GM12878 (cell line): ENCODE data around the gene FAM118A. TPM values are rescaled to one million over a fixed set of nuclear protein-coding genes. Genes with fewer than 3 reads are reported as not detected.
"Not testable (repeated sequence)": the region's sequence is repeated elsewhere in the genome, so short reads cannot be mapped to it uniquely, and the experiment has no call there.

Experiments
- ATAC-seq: fragments of 200-7000 bp; cut with Tn5 transposase; 3 replicates; pipeline ENCODE4 v1.9.1; 2020; ENCODE audit warnings: mild to moderate bottlenecking, moderate library complexity
- BruUV-seq: library from RNA; stranded (reverse); fragments of 400-500 nt; replicated peaks from 2 replicates; lab custom pipeline; 2021; lab: Mats Ljungman, UMichigan
- CTCF ChIA-PET: fragments of 300-600 bp; sonication (Branson Sonifier 250); formaldehyde crosslinking; extraction: SDS; loops from one replicate; lab custom pipeline; 2021; ENCODE audit warnings: inconsistent platforms; lab: Yijun Ruan, JAX
- POLR2A ChIA-PET: fragments of 350-600 bp; formaldehyde crosslinking; extraction: SDS; loops from one replicate; lab custom pipeline; 2021; ENCODE audit warnings: inconsistent platforms; lab: Charles Lee
- RAD21 ChIA-PET: fragments of 300-600 bp; sonication (Branson Sonifier 250); formaldehyde crosslinking; loops from one replicate; lab custom pipeline; 2023; ENCODE audit warnings: antibody characterized with exemption; ENCODE audit not compliant: unreplicated experiment; lab: Charles Lee
- SMC1A ChIA-PET: fragments of 300-600 bp; sonication (Branson Sonifier 250); formaldehyde crosslinking; loops from one replicate; lab custom pipeline; 2023; ENCODE audit not compliant: unreplicated experiment, uncharacterized antibody; lab: Charles Lee
- DNase-seq: peaks from one replicate; pipeline ENCODE4 v3.0.0-alpha.2; 2011; ENCODE audit warnings: low read depth, low spot score
- FAIRE-seq: peaks from 3 replicates; lab custom pipeline; 2011; peaks lifted over from hg19 to GRCh38; lab: Jason Lieb, UNC
- H2AFZ ChIP-seq: 2 replicates; pipeline ENCODE4 v1.6.0; 2011; ENCODE audit warnings: low read depth, low read length, control low read depth; ENCODE audit not compliant: control insufficient read depth
- H3K27ac ChIP-seq: 2 replicates; pipeline ENCODE4 v1.5.1; 2011; ENCODE audit warnings: control low read depth; ENCODE audit not compliant: control insufficient read depth, insufficient read depth
- H3K27me3 ChIP-seq, 2 experiments: replicated peaks in 1 of 2; 2 replicates each; pipeline versions ENCODE4 v1.6.0 to v1.6.1; 2011; ENCODE audit warnings: low read length in 1 of 2; ENCODE audit not compliant: control insufficient read depth in 2 of 2, insufficient read depth in 2 of 2
- H3K36me3 ChIP-seq, 2 experiments: 2 replicates each; pipeline ENCODE4 v1.5.1; 2011; ENCODE audit warnings: low read length in 1 of 2; ENCODE audit not compliant: control insufficient read depth in 2 of 2, insufficient read depth in 2 of 2
- H3K4me1 ChIP-seq: 2 replicates; pipeline ENCODE4 v1.6.1; 2011; ENCODE audit warnings: mild to moderate bottlenecking, low read length, moderate library complexity, mixed read lengths; ENCODE audit not compliant: control insufficient read depth, insufficient read depth
- H3K4me2 ChIP-seq: 2 replicates; pipeline ENCODE4 v1.6.0; 2011; ENCODE audit warnings: control low read depth; ENCODE audit not compliant: control insufficient read depth, insufficient read depth
- H3K4me3 ChIP-seq: fragments of 200-600 bp; sonication (generic); 2 replicates; pipeline ENCODE4 v1.5.1; 2016
- H3K79me2 ChIP-seq: 2 replicates; pipeline ENCODE4 v1.6.0; 2011; ENCODE audit warnings: low read length; ENCODE audit not compliant: control insufficient read depth, insufficient read depth
- H3K9ac ChIP-seq: 2 replicates; pipeline ENCODE4 v1.8.0; 2011; ENCODE audit warnings: low read length, control low read depth, mixed read lengths; ENCODE audit not compliant: control insufficient read depth, insufficient read depth
- H3K9me3 ChIP-seq: replicated peaks from 3 replicates; pipeline ENCODE4 v1.5.1; 2011; ENCODE audit warnings: mild to moderate bottlenecking, low read length; ENCODE audit not compliant: control insufficient read depth, insufficient read depth
- H4K20me1 ChIP-seq: 2 replicates; pipeline ENCODE4 v1.6.0; 2011; ENCODE audit not compliant: control insufficient read depth, insufficient read depth
- BMI1 ChIP-seq: fragments of 450-650 bp; IDR thresholded peaks from 2 replicates; pipeline ENCODE4 v1.6.1; 2016; ENCODE audit warnings: mild to moderate bottlenecking, moderate library complexity, borderline replicate concordance
- CEBPB ChIP-seq, 2 experiments: fragments of 150-350 bp in 1 of 2; IDR thresholded peaks; 2 replicates each; pipeline ENCODE4 v1.6.1; 2012 to 2014; ENCODE audit warnings: low read depth in 2 of 2, low read length in 2 of 2, borderline replicate concordance in 1 of 2, inconsistent platforms in 1 of 2
- DPF2 ChIP-seq: fragments of 450-650 bp; IDR thresholded peaks from 2 replicates; pipeline ENCODE4 v1.6.1; 2017; ENCODE audit warnings: mild to moderate bottlenecking
- HDAC6 ChIP-seq: fragments of 200-600 bp; sonication (generic); IDR thresholded peaks from one replicate; pipeline ENCODE4 v1.8.0; 2017; ENCODE audit warnings: antibody characterized with exemption; ENCODE audit not compliant: unreplicated experiment
- IKZF1 ChIP-seq: fragments of 450-650 bp; conservative IDR thresholded peaks from 2 replicates; pipeline ENCODE4 v1.6.1; 2017; ENCODE audit warnings: antibody characterized with exemption, mild to moderate bottlenecking
- IKZF2 ChIP-seq, 2 experiments: fragments of 450-650 bp; IDR thresholded peaks; 2 replicates each; pipeline ENCODE4 v1.6.1; 2017; ENCODE audit warnings: mild to moderate bottlenecking in 2 of 2, moderate library complexity in 2 of 2
- MXI1 ChIP-seq: fragments of 150-350 bp; IDR thresholded peaks from 2 replicates; pipeline ENCODE4 v1.6.1; 2011; ENCODE audit warnings: low read depth, mild to moderate bottlenecking, inconsistent platforms, low read length, improper control_type of control experiment
- MYB ChIP-seq: fragments of 150-350 bp; IDR thresholded peaks from 2 replicates; pipeline ENCODE4 v1.6.1; 2014; ENCODE audit warnings: mild to moderate bottlenecking, low read depth, low read length, borderline replicate concordance
- NBN ChIP-seq: fragments of 450-650 bp; IDR thresholded peaks from 2 replicates; pipeline ENCODE4 v1.6.1; 2016
- POU2F2 ChIP-seq: IDR thresholded peaks from 3 replicates; pipeline ENCODE4 v1.6.1; 2011; ENCODE audit warnings: low read depth, mild to moderate bottlenecking, low read length, borderline replicate concordance
- RB1 ChIP-seq: fragments of 450-650 bp; formaldehyde crosslinking; IDR thresholded peaks from 2 replicates; pipeline ENCODE4 v1.6.1; 2017; ENCODE audit warnings: mild to moderate bottlenecking, borderline replicate concordance
- SPI1 ChIP-seq: IDR thresholded peaks from 2 replicates; pipeline ENCODE4 v1.6.1; 2011; ENCODE audit warnings: low read depth, mild to moderate bottlenecking, low read length, moderate library complexity, borderline replicate concordance; ENCODE audit not compliant: insufficient read depth
- SUZ12 ChIP-seq: fragments of 200-600 bp; sonication (generic); IDR thresholded peaks from one replicate; pipeline ENCODE4 v1.6.1; 2018; ENCODE audit warnings: antibody characterized with exemption, mild to moderate bottlenecking; ENCODE audit not compliant: unreplicated experiment
- WGBS: methylation state at CpG from one replicate; pipeline ENCODE4 v1.1.6; 2016; ENCODE audit warnings: low lambda C conversion rate; ENCODE audit not compliant: insufficient replicate concordance, insufficient coverage; ENCODE audit errors: missing lambda C conversion rate; 5-methylcytosine and 5-hydroxymethylcytosine counted together
- in situ Hi-C: fragments of 300-500 bp; cut with MboI; formaldehyde crosslinking; loops from 9 replicates; pipeline ENCODE4 v1.14.3; 2018; ENCODE audit warnings: mixed read lengths
- intact Hi-C: fragments of 100-400 bp; cut with micrococcal nuclease; formaldehyde crosslinking; loops from one replicate; pipeline ENCODE4 v1.14.2; 2022; ENCODE audit not compliant: unreplicated experiment
- polyA plus RNA-seq, 11 experiments: library from polyadenylated mRNA; depleted of rRNA in 4 of 11; unstranded in 6 of 11; stranded (reverse) in 5 of 11; fragments of >200 nt; fragmentation: Nextera tagmentation in 4 of 11; fragmentation: Illumina TruSeq in 1 of 11; extraction: Ambion mirVana in 4 of 11; extraction: Trizol in 1 of 11; gene quantifications; 1 replicate in 1 of 11; 2 replicates in 10 of 11; pipeline versions ENCODE4 v1.2.1 to v1.2.3, GENCODE V29; 2011 to 2016; ENCODE audit warnings: inconsistent platforms in 2 of 11, missing spikeins in 2 of 11, low read depth in 1 of 11
- total RNA-seq, 4 experiments: library from RNA; depleted of rRNA in 3 of 4; stranded (reverse); fragments of >200 nt in 3 of 4; fragmentation: Illumina TruSeq in 1 of 4; extraction: Trizol in 1 of 4; gene quantifications; 2 replicates each; pipeline versions ENCODE4 v1.2.1 to v1.2.3, GENCODE V29; 2013 to 2021
- TF ChIP-seq, protein P1 (sequence below): fragments of 450-650 bp; IDR thresholded peaks from 2 replicates; pipeline ENCODE4 v1.6.1; 2017; ENCODE audit warnings: low read depth, mild to moderate bottlenecking, moderate library complexity

Gene FAM118A
- total and polyA plus RNA-seq, 10 of the 15 experiments (the other 5 are each of a cell fraction or from before 2014, with no cell fraction given) = 17.4 to 332 (median 56.6) TPM

GRCh38 chr22:45309422-45310227 lies at the start of gene FAM118A (continued):
- TF ChIP-seq SPI1 = peak; percentile 84
- TF ChIP-seq NBN = peak; percentile 76
- TF ChIP-seq IKZF2 (IDR thresholded peaks at IDR 0.05) = no peak
- TF ChIP-seq HDAC6 = peak; percentile 19
- TF ChIP-seq BMI1 = no peak
- peak; percentile 56 for TF ChIP-seq IKZF1
- peak; percentile 50 for TF ChIP-seq DPF2
- peak; percentile 50; the same call in 1 of the 2 replicates for TF ChIP-seq RB1
- no peak for TF ChIP-seq CEBPB (IDR thresholded peaks at IDR 0.05; ENCODE audit: borderline replicate concordance in 1 of 2, low read depth in 2 of 2, low read length in 2 of 2)
- no peak for TF ChIP-seq MYB
- peak; percentile 86 for TF ChIP-seq MXI1
- TF ChIP-seq, protein P1, sequence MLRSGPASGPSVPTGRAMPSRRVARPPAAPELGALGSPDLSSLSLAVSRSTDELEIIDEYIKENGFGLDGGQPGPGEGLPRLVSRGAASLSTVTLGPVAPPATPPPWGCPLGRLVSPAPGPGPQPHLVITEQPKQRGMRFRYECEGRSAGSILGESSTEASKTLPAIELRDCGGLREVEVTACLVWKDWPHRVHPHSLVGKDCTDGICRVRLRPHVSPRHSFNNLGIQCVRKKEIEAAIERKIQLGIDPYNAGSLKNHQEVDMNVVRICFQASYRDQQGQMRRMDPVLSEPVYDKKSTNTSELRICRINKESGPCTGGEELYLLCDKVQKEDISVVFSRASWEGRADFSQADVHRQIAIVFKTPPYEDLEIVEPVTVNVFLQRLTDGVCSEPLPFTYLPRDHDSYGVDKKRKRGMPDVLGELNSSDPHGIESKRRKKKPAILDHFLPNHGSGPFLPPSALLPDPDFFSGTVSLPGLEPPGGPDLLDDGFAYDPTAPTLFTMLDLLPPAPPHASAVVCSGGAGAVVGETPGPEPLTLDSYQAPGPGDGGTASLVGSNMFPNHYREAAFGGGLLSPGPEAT = peak; percentile 78
- no peak for TF ChIP-seq POU2F2
- TF ChIP-seq SUZ12 = no peak

GRCh38 chr22:45260395-45260759 lies 49.4 kb upstream of the FAM118A start:
- SMC1A ChIA-PET = interaction anchor here (0.6 to 1.4 kb wide), 2 partner anchors 94 to 454 kb away, joined by 3 read pairs; no protein-coding TSS in a partner anchor
- POLR2A ChIA-PET, RAD21 ChIA-PET, H3K36me3 ChIP-seq, H3K27ac ChIP-seq, FAIRE-seq, DNase-seq, H2AFZ ChIP-seq, H3K4me2 ChIP-seq, in situ Hi-C loops, H3K27me3 ChIP-seq, CTCF ChIA-PET, H3K9ac ChIP-seq, H3K4me3 ChIP-seq, H3K79me2 ChIP-seq, BruUV-seq, H4K20me1 ChIP-seq, H3K9me3 ChIP-seq, ATAC-seq: not testable (repeated sequence)
- 83% methylated on average over 9 of the region's 9 CpGs for WGBS
- H3K4me1 ChIP-seq = peaks cover 42% of the 10 kb centered on the region
- intact Hi-C loops = loop anchor here (5.0 to 10.0 kb wide), 2 partner anchors 93 to 286 kb away; no protein-coding TSS in a partner anchor
